Putamen (tissue), 1 donor: ENCODE results near the gene KSR2.
"Not testable (repeated sequence)": the region's sequence is repeated elsewhere in the genome, so short reads cannot be mapped to it uniquely, and the experiment has no call there.

Experiments used
- DNase-seq: peaks from one replicate; pipeline ENCODE4 v3.0.0-alpha.2; 2016; ENCODE audit warnings: low spot score

The KSR2 gene

GRCh38 chr12:117967512-117967911 is 1.3 kb downstream of the KSR2 start:
- peak; percentile 21 for DNase-seq

GRCh38 chr12:117967043-117967442 is 1.7 kb downstream of the KSR2 start:
- no peak for DNase-seq

- no peak for DNase-seq
These were observed 2.3 kb downstream of the KSR2 start for GRCh38 chr12:117966511-117966910.

- no peak for DNase-seq
These were observed 5.0 kb downstream of the KSR2 start for GRCh38 chr12:117963836-117964235.

GRCh38 chr12:117936722-117937484 is 31.9 kb downstream of the KSR2 start:
- no peak for DNase-seq

GRCh38 chr12:117933545-117933944 is 35.2 kb downstream of the KSR2 start:
- no peak for DNase-seq

- no peak for DNase-seq
These were observed 42.3 kb downstream of the KSR2 start for GRCh38 chr12:117926391-117926899.

- peak; percentile 66 for DNase-seq
These were observed 46.6 kb downstream of the KSR2 start for GRCh38 chr12:117921929-117922777.

- DNase-seq: no peak
These were observed 49.3 kb downstream of the KSR2 start for GRCh38 chr12:117919479-117919878.

- DNase-seq: no peak
These were observed 54.1 kb downstream of the KSR2 start for GRCh38 chr12:117914686-117915085.

GRCh38 chr12:117912756-117913155 is 56.0 kb downstream of the KSR2 start:
- DNase-seq: no peak

GRCh38 chr12:117908411-117908810 is 60.4 kb downstream of the KSR2 start:
- no peak for DNase-seq

- no peak for DNase-seq
These were observed 61.6 kb downstream of the KSR2 start for GRCh38 chr12:117907108-117907689.

GRCh38 chr12:117904051-117904450 is 64.7 kb downstream of the KSR2 start:
- no peak for DNase-seq

- no peak for DNase-seq
These were observed 65.5 kb downstream of the KSR2 start for GRCh38 chr12:117903110-117903840.

- DNase-seq: no peak
These were observed 67.2 kb downstream of the KSR2 start for GRCh38 chr12:117901631-117902030.

- no peak for DNase-seq
These were observed 68.2 kb downstream of the KSR2 start for GRCh38 chr12:117900561-117900960.

- no peak for DNase-seq
These were observed 71.2 kb downstream of the KSR2 start for GRCh38 chr12:117897372-117898161.

GRCh38 chr12:117896009-117896408 is 72.8 kb downstream of the KSR2 start:
- no peak for DNase-seq

- no peak for DNase-seq
These were observed 76.3 kb downstream of the KSR2 start for GRCh38 chr12:117892441-117892840.

GRCh38 chr12:117891265-117891664 is 77.5 kb downstream of the KSR2 start:
- DNase-seq: not testable (repeated sequence)
